ENCODE data around the gene ACSL6. TPM values are rescaled to one million over a fixed set of nuclear protein-coding genes. Genes with fewer than 3 reads are reported as not detected.

The ACSL6 gene
- total and polyA plus RNA-seq, 5 donors from 2014 or later: 3.0 to 5.7 (median 5.5) TPM

DNA sequence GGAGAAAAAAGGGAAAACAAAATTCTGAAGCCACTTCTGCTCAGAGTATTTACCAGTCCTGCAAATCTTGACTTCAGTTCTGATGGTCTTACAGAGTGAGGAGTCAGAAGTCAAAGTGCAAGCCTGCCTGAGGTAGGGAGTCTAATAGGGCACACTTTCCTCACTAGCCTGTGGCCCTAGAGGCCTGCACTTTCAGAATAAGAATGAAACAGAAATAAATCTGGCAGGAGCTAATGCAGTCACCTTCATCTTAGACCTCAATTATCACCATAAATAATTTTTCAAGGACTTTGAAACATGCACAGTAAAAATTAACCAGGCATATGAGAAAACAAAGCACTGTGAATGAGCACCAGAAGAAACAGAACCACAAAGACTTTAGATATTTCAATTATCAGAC is 20.7 kb upstream of the ACSL6 start:
- Mint-ChIP-seq H3K27ac (no peak overlapping the region), H3K4me3 (peak overlapping the region in 1 of 4 donors; percentile 21), H3K4me1 (peaks cover 0 to 5% (median 2%) of the 10 kb centered on the region in 4 donors), H3K36me3 (peaks cover 10% of the 10 kb centered on the region), H3K9me3 (peaks cover 0 to 13% (median 9%) of the 10 kb centered on the region in 7 donors), H3K27me3 (peaks cover 71% of the 10 kb centered on the region)
- H3K4me1 ChIP-seq (ENCODE audit: control insufficient read depth, insufficient read depth, low read length, poor library complexity, severe bottlenecking): no peaks in the 10 kb centered on the region
- no peak for DNase-seq
- no peak for ATAC-seq (ENCODE audit: low read depth in 2 of 2)
- peaks cover 28% of the 10 kb centered on the region for H3K27me3 ChIP-seq (ENCODE audit: control insufficient read depth, insufficient read depth, low read length)
- H3K4me3 ChIP-seq (ENCODE audit: low read depth, low read length): no peak overlapping the region
- no peak overlapping the region for H3K27ac ChIP-seq (ENCODE audit: insufficient read depth, low read length, poor library complexity, severe bottlenecking)
- no peaks in the 10 kb centered on the region for H3K36me3 ChIP-seq (ENCODE audit: control insufficient read depth, insufficient read depth, low read length)
- peaks cover 6 to 12% of the 10 kb centered on the region in 2 experiments for H3K9me3 ChIP-seq (ENCODE audit: control insufficient read depth in 2 of 2, low read length in 2 of 2)

DNA sequence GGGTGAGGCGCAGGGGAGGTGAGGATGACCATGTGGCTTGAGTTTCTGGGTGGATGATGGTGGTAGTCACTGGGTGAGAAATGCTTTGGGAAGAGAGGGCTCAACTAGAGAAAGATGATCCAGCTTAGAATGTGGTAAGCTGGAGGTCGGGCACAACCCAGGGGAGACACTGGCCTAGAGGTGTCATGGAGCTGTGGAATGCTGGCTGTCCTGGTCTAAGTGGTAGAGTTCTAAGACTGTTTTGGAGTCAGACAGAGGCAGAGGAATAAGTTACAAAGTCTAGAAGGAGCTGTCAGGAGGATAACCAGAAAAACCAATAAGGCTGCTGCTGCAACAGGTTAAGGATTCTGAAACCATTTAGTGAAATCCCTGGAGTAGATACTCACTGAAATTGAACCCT is 19.2 kb upstream of the ACSL6 start:
- no peaks in the 10 kb centered on the region for H3K36me3 ChIP-seq (ENCODE audit: control insufficient read depth, insufficient read depth, low read length)
- H3K36me3 Mint-ChIP-seq: peaks cover 10% of the 10 kb centered on the region
- peaks cover 63% of the 10 kb centered on the region for H3K27me3 Mint-ChIP-seq
- no peak overlapping the region for H3K27ac ChIP-seq (ENCODE audit: insufficient read depth, low read length, poor library complexity, severe bottlenecking)
- H3K27me3 ChIP-seq (ENCODE audit: control insufficient read depth, insufficient read depth, low read length): peaks cover 28% of the 10 kb centered on the region
- ATAC-seq (ENCODE audit: low read depth in 2 of 2) (no peak), DNase-seq (no peak)
- H3K9me3 ChIP-seq (ENCODE audit: control insufficient read depth in 2 of 2, low read length in 2 of 2): peaks cover 6 to 12% of the 10 kb centered on the region in 2 experiments
- H3K4me1 Mint-ChIP-seq: peaks cover 0 to 5% (median 2%) of the 10 kb centered on the region in 4 donors
- H3K27ac Mint-ChIP-seq: peak overlapping the region in 1 of 3 donors; percentile 44
- H3K4me3 ChIP-seq (ENCODE audit: low read depth, low read length): no peak overlapping the region
- H3K4me3 Mint-ChIP-seq: no peak overlapping the region
- H3K9me3 Mint-ChIP-seq: peaks cover 0 to 13% (median 6%) of the 10 kb centered on the region in 7 donors
- H3K4me1 ChIP-seq (ENCODE audit: control insufficient read depth, insufficient read depth, low read length, poor library complexity, severe bottlenecking): peaks cover 6% of the 10 kb centered on the region

DNA sequence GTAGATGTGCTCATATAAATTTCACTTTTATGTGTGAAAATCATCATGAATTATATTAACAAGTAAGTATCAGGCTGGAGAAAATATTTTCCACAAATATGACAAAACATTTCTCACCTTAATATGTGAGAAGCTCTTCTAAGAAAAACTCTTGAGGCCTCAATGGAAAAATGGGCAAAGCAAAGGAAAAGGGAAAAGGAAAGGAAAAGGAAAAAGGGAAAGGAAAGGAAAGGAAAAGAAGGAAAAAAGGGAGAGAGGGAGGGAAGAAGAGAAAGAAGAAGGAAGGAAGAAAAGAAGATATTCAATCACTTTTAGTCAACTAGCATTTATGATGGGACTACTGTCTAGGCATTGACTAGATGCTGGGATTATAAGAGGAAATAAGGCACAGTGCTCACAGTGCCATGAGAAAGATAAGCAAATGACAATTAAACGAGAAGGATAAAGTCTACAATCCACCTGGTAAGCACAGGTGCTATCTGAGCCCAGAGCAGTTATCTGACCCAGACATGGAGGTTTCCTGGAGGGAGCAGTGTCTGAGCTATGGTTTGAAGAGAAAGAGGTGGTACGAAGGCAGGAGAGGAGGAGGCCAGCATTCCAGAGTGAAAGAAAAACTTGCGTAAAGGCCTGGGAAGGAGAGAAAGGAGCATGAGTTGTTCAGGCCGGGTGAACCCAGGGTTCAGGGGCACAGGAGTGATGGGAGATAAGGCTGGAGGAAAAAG is 18.3 kb upstream of the ACSL6 start:
- peaks cover 63% of the 10 kb centered on the region for H3K27me3 Mint-ChIP-seq
- H3K4me1 Mint-ChIP-seq: peaks cover 0 to 5% (median 2%) of the 10 kb centered on the region in 4 donors
- H3K27ac Mint-ChIP-seq: no peak overlapping the region
- no peak overlapping the region for H3K4me3 Mint-ChIP-seq
- no peak for ATAC-seq (ENCODE audit: low read depth in 2 of 2)
- DNase-seq: no peak
- Histone ChIP-seq H3K4me3 (ENCODE audit: low read depth, low read length) (no peak overlapping the region), H3K27ac (ENCODE audit: insufficient read depth, low read length, poor library complexity, severe bottlenecking) (no peak overlapping the region), H3K9me3 (ENCODE audit: control insufficient read depth in 2 of 2, low read length in 2 of 2) (peaks cover 6 to 12% of the 10 kb centered on the region in 2 experiments), H3K4me1 (ENCODE audit: control insufficient read depth, insufficient read depth, low read length, poor library complexity, severe bottlenecking) (peaks cover 6% of the 10 kb centered on the region), H3K36me3 (ENCODE audit: control insufficient read depth, insufficient read depth, low read length) (no peaks in the 10 kb centered on the region), H3K27me3 (ENCODE audit: control insufficient read depth, insufficient read depth, low read length) (peaks cover 28% of the 10 kb centered on the region)
- H3K36me3 Mint-ChIP-seq: peaks cover 10% of the 10 kb centered on the region
- H3K9me3 Mint-ChIP-seq: peaks cover 0 to 13% (median 6%) of the 10 kb centered on the region in 7 donors

DNA sequence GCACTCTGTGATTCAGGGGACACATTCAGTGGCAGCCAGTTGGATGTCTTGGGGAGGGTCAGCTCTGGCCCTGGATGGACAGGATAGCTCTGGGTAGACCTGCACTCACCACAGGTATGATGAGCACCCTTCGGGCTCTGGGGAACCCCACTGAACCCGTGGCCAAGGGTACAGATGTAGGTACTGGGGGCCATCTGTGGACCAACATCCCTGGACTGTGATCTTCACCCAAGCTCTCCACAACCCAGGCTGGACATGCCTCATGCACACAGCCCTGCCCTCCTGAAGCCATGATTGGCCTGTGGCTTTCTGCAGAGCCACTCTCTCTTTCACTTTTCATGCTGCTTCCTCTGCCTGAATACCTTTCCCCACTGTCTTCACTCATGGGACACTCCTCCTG is 15.6 kb upstream of the ACSL6 start:
- DNase-seq (no peak), ATAC-seq (ENCODE audit: low read depth in 2 of 2) (no peak)
- H3K4me3 Mint-ChIP-seq: no peak overlapping the region
- peaks cover 23% of the 10 kb centered on the region for H3K27me3 ChIP-seq (ENCODE audit: control insufficient read depth, insufficient read depth, low read length)
- no peaks in the 10 kb centered on the region for H3K9me3 ChIP-seq (ENCODE audit: control insufficient read depth in 2 of 2, low read length in 2 of 2)
- peaks cover 7% of the 10 kb centered on the region for H3K36me3 Mint-ChIP-seq
- H3K27ac ChIP-seq (ENCODE audit: insufficient read depth, low read length, poor library complexity, severe bottlenecking): no peak overlapping the region
- peaks cover 6% of the 10 kb centered on the region for H3K4me1 ChIP-seq (ENCODE audit: control insufficient read depth, insufficient read depth, low read length, poor library complexity, severe bottlenecking)
- no peak overlapping the region for H3K4me3 ChIP-seq (ENCODE audit: low read depth, low read length)
- no peaks in the 10 kb centered on the region for H3K36me3 ChIP-seq (ENCODE audit: control insufficient read depth, insufficient read depth, low read length)
- H3K27ac Mint-ChIP-seq: no peak overlapping the region
- H3K9me3 Mint-ChIP-seq: peaks cover 0 to 6% (median 0%) of the 10 kb centered on the region in 7 donors
- H3K27me3 Mint-ChIP-seq: peaks cover 59% of the 10 kb centered on the region
- peaks cover 0 to 17% (median 4%) of the 10 kb centered on the region in 4 donors for H3K4me1 Mint-ChIP-seq

DNA sequence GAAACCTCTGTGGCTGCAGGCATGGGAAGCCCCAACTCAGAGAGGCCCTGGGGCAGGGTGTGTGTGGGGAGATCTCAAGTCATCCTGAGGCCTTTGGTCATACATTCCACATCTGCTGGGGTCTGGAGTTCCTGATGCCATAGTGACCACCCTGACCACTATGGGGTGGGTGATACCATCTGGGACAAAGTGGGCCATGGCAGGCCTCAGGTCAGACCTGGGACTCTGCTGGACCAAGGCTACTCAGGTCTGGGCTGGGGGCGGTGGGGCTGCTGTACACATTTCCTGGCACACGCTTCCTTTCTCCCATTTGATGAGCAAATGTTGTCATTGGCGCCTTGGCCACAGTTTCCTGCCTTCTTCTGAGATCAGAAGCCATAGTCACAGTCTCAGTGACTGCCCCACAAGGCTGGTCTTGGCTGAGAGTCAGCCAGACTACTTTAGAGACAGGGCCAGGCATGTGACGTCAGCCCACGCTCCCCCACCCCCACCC is 15.1 kb upstream of the ACSL6 start:
- no peak overlapping the region for H3K4me3 ChIP-seq (ENCODE audit: low read depth, low read length)
- no peaks in the 10 kb centered on the region for H3K9me3 ChIP-seq (ENCODE audit: control insufficient read depth in 2 of 2, low read length in 2 of 2)
- H3K27me3 ChIP-seq (ENCODE audit: control insufficient read depth, insufficient read depth, low read length): peaks cover 22% of the 10 kb centered on the region
- H3K27ac Mint-ChIP-seq: peak overlapping the region in 1 of 3 donors; percentile 13
- peak in 1 of 2 donors; percentile 43 for ATAC-seq (ENCODE audit: low read depth in 2 of 2)
- H3K27me3 Mint-ChIP-seq: peaks cover 54% of the 10 kb centered on the region
- H3K9me3 Mint-ChIP-seq: peaks cover 0 to 6% (median 0%) of the 10 kb centered on the region in 7 donors
- no peaks in the 10 kb centered on the region for H3K36me3 ChIP-seq (ENCODE audit: control insufficient read depth, insufficient read depth, low read length)
- peaks cover 6% of the 10 kb centered on the region for H3K4me1 ChIP-seq (ENCODE audit: control insufficient read depth, insufficient read depth, low read length, poor library complexity, severe bottlenecking)
- H3K4me3 Mint-ChIP-seq: no peak overlapping the region
- H3K27ac ChIP-seq (ENCODE audit: insufficient read depth, low read length, poor library complexity, severe bottlenecking): no peak overlapping the region
- DNase-seq: peak in 1 of 3 donors; percentile 74
- H3K4me1 Mint-ChIP-seq: peaks cover 0 to 17% (median 4%) of the 10 kb centered on the region in 4 donors
- peaks cover 7% of the 10 kb centered on the region for H3K36me3 Mint-ChIP-seq

DNA sequence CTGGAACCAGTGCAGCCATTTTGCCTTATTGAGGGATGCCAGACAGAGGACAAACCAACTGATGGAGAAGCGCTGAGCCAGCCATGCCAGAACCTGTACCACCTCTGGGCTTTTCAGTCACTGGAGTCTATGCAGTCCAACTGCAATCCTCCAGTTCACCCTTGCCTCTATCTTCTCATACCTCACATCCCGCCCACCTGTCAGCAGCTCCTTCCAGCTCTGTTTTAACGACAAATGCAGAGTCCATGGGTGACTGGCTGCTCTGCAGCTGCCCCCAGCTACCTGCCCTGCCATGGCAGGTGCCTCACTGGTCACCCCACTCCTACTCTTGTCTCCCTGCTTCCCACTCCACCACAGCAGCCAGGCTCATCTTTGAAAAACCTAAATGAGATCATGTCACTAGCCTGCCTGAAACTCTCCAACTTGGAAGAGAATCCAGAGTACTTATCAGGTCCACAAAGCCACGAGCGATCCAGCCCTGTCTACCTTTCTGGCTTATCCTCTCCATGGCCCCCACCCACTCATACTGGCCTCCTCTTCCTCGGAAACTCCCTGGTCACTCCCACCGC is 14.0 kb upstream of the ACSL6 start:
- Mint-ChIP-seq H3K27ac (no peak overlapping the region), H3K27me3 (peaks cover 46% of the 10 kb centered on the region), H3K36me3 (peaks cover 6% of the 10 kb centered on the region), H3K4me1 (peaks cover 5 to 24% (median 10%) of the 10 kb centered on the region in 4 donors), H3K4me3 (no peak overlapping the region), H3K9me3 (peaks cover 0 to 6% (median 0%) of the 10 kb centered on the region in 7 donors)
- Histone ChIP-seq H3K4me3 (ENCODE audit: low read depth, low read length) (no peak overlapping the region), H3K27me3 (ENCODE audit: control insufficient read depth, insufficient read depth, low read length) (peaks cover 22% of the 10 kb centered on the region), H3K36me3 (ENCODE audit: control insufficient read depth, insufficient read depth, low read length) (no peaks in the 10 kb centered on the region), H3K4me1 (ENCODE audit: control insufficient read depth, insufficient read depth, low read length, poor library complexity, severe bottlenecking) (peaks cover 11% of the 10 kb centered on the region), H3K27ac (ENCODE audit: insufficient read depth, low read length, poor library complexity, severe bottlenecking) (no peak overlapping the region), H3K9me3 (ENCODE audit: control insufficient read depth in 2 of 2, low read length in 2 of 2) (no peaks in the 10 kb centered on the region)
- ATAC-seq (ENCODE audit: low read depth in 2 of 2): no peak
- DNase-seq: no peak

DNA sequence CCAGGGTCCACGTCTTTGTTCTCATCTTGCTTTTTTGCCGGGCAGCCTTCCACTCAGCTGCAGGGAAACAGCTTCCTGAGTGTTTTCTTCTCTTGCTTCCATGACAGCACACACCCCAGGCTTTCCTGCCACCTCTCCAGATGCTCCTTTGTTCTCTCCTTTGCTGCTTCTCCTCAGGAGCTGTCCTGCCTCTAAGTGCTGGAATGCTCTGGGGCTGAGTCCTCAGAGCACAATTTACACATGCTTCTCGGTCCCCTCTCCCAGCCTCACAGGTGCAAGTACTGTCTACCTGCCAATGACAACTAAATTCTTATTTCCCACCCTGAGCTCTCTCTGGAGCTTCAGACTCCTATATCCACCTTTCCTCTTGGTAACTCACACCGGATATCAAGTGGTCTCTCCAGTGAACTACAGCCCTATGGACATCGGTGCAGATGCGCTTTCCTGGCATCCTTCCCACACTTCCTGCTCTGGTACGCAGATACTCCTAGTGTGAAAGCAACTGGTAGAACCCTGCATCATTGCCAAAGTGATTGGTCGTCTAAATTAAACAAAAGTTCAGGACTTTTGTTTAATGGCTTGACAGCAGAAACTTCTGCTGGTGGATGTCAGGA is 13.4 kb upstream of the ACSL6 start:
- Histone ChIP-seq H3K27ac (ENCODE audit: insufficient read depth, low read length, poor library complexity, severe bottlenecking) (no peak overlapping the region), H3K4me3 (ENCODE audit: low read depth, low read length) (no peak overlapping the region), H3K4me1 (ENCODE audit: control insufficient read depth, insufficient read depth, low read length, poor library complexity, severe bottlenecking) (peaks cover 17% of the 10 kb centered on the region), H3K9me3 (ENCODE audit: control insufficient read depth in 2 of 2, low read length in 2 of 2) (no peaks in the 10 kb centered on the region), H3K27me3 (ENCODE audit: control insufficient read depth, insufficient read depth, low read length) (peaks cover 18% of the 10 kb centered on the region), H3K36me3 (ENCODE audit: control insufficient read depth, insufficient read depth, low read length) (no peaks in the 10 kb centered on the region)
- Mint-ChIP-seq H3K27me3 (peaks cover 46% of the 10 kb centered on the region), H3K9me3 (peaks cover 0 to 3% (median 0%) of the 10 kb centered on the region in 7 donors), H3K4me3 (no peak overlapping the region), H3K27ac (no peak overlapping the region), H3K36me3 (peaks cover under 1% of the 10 kb centered on the region), H3K4me1 (peaks cover 11 to 29% (median 15%) of the 10 kb centered on the region in 4 donors)
- ATAC-seq (ENCODE audit: low read depth in 2 of 2): no peak
- DNase-seq: no peak

All from CD4-positive, CD25-positive, alpha-beta regulatory T cell (primary cell).